ENCODE data around the gene IFI6.
A peak's percentile ranks its signal among the peaks of the same experiment; 100 is the strongest.

IFI6 gene

DNA sequence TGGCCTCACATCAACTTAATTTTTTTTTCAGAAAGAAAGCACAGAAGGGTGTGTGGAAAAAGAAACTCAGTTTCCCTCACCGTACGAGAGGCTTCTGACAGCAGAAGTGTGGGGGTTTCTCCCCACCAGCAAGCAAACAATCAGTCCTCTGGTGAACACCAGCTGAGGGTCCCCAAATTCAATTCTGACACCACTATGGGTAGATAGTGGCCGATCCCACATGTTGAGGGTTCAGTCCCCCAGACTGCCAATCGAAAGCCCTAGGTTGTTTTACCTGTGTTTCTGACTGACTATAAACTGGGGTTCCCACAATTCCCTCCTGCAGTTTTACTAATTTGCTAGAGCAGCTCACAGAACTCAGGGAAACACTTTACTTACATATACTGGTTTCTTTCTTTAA is 2.1 kb downstream of the IFI6 start:
- no peak for DNase-seq

DNA sequence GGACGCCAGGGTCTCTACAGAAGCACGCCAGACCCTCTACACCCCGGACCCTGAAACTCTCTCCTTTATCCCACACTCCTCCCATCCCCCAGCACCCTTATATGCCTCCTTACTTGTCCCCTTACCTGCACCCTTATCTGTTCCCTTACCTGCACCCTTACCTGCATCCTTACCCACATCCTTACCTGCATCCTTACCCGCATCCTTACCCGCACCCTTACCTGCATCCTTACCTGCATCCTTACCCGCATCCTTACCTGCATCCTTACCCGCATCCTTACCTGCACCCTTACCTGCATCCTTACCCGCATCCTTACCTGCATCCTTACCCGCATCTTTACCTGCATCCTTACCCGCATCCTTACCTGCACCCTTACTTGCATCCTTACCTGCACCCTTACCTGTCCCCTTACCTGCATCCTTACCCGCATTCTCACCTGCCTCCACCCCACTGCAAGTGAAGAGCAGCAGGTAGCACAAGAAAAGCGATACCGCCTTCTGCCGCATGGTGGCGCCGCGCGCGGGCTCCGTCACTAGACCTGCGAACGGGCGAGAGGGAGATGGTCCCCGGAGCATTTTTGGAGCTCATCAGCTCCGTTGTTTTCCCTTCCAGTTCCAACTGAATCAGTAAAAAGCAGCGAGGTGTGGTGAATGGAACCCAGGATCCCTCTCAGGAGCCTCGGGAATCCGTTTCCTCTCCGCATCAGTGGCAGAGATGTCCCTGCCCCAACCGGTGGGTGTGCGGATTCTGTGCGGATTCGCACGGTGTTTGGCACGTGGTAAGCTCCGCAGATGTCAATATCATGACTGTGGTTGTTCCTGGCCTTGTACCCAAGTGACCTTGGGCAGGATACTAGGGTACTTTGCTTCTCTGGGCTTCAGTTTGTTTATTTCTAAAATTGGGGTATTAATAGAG is 2.9 kb downstream of the IFI6 start:
- peak; percentile 94 for DNase-seq

DNA sequence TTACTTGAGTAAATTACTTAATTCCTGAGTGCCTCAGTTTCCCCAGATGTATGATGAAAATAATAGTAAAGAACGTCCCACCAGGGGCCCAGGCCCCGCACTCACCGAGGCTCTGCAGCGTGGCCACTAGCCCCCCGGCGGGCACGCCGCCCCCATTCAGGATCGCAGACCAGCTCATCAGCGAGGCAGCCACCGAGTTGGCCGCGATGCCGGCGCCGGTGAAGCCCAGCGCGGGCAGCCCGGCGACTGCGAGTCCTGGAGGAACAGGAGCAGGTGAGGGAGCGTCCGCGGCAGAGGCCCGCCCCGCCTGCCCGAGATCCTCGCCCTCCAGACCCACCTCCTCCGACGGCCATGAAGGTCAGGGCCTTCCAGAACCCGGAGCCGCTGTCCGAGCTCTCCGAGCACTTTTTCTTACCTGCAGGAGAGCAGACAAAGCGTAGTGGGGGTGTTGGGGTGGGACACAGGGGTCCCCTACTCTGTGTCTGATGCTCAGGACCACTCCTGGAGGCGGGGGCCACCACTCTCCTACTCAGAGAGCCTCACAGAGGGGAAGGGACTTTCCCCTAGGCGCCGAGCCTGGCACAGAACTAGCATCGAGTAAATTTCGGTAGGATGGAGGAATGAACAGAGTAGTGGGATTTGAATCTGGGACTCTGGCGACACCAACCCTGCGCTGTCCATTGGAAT is 3.7 kb downstream of the IFI6 start:
- DNase-seq, result no peak

DNA sequence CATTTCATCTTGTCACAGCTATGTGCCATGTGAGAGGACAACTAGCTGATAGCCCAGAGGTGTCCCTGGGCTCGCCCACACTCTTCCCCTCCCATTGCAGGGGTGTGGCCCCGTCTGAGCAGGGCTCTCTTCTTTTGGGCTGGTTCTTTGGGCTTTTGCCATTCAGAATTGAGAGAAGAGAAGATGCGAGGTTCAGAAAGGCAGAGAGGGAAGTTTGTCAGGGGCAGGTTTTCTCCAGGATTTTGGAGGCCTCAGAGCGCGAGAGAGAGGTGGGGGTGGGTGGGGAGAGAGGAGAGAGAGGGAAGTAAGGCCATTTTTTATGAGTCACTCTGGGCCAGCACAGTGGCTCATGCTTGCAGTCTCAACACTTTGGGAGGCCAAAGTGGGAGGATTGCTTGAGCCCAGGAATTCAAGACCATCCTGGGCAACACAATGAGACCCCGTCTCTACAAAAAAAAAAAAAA is 5.2 kb downstream of the IFI6 start:
- no peak for DNase-seq

- no peak for DNase-seq
Measured at GRCh38 chr1:27666294-27666693, 5.7 kb downstream of the IFI6 start.

- DNase-seq, result no peak
Measured at GRCh38 chr1:27665016-27665651, 6.9 kb downstream of the IFI6 start.

- DNase-seq, result no peak
Measured at GRCh38 chr1:27664291-27664690, 7.7 kb downstream of the IFI6 start.

DNA sequence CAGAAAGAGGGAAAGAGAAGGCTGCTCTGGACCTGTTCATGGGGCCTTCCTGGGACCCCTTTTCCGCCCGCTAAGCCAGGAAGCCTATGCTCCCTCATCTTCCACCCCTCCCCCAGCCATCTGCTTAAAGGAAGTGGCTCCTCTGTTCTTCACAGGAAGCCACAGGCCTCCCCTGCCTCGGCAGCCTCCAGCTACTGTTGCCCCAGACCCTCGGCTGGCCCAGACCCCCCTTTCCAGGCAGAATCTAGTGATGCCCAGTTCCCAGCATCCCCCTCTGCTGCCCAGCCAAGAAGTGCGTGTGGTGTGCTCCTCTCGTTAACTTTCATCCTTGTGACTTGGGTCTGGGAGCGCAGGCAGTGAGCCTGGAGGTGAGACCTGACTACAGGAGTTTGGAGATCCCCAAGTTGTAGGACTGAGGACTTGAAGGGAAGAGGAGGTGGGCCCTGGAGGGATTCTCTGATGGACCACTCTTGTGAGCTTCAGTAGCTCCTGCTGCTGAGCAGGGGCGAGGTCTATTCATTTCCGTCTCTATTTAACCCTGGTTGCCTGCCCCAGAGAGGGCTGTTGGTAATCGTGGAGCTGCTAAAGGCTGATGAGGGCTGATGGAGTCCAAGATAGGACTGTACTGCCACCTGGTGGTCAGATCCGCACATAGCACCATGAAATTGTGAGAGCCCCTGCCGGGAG is 9.1 kb downstream of the IFI6 start:
- DNase-seq, result peak; percentile 94

- no peak for DNase-seq
Measured at GRCh38 chr1:27662261-27662660, 9.7 kb downstream of the IFI6 start.

GRCh38 chr1:27661412-27662075 is 10.4 kb downstream of the IFI6 start:
- DNase-seq, result no peak

DNA sequence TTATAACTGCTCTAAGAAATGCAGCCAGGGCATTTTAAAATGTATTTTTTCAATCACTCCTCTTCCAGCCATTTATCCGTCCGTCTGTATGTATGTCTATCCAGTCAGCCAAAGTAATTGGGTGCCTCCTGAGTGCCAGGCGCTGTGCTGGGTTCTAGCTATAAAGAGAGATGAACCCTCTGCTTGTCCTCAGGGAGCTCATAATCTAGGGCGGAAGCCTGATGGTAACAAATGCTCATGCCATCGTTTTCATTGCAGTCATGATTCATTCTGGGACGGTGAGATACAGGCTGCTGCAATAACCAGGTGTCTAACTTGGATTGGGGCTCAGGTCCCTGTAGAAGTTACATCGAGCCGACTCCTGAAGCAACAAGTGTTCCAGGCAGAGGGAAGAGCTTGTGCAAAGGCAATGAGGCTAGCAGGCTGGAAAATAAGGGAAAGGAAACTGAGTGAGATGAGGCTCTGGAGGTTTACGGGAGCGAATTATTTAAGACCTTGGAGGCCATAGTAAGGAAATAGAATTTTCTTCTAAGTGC is 11.6 kb downstream of the IFI6 start:
- DNase-seq, result no peak

DNA sequence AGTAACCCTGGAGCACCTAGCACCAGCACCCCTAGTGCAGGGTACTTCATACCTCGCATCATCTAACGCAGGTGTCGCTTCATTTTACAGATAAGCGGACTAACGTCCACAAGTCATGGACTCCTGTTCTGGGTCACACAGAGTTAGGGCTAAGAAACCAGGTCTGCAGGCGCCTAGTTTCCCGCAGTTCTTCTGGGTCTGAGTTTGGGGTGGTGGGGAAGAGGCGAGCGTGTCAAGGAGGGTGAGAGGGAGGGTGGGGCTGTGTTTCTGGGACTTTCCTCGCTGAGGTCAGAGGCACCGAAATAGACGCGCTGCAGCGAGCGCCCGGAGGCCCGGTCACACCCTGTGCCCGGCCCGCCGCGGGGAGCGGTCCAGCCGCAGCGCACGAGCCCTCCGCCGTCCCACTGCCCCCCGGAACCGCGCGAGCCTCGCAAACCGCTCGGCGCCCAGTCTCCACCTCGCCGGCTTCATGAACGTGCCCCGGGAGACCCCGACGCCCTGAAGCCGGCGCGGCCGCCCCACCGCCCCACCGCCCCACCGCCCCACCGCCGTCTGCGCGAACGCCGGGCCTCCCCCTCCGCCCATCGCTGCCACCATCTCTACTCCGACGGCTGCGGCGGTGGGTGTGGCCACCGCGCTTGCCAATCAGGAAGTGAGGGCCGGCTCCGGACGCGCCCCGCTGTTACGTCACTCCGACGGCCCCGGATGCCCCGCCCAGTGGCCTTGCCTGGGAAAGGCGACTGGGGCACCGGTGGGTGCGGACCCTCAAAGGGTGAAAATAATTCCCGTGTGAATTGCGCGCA is 12.3 kb downstream of the IFI6 start:
- DNase-seq, result peak; percentile 91

DNA sequence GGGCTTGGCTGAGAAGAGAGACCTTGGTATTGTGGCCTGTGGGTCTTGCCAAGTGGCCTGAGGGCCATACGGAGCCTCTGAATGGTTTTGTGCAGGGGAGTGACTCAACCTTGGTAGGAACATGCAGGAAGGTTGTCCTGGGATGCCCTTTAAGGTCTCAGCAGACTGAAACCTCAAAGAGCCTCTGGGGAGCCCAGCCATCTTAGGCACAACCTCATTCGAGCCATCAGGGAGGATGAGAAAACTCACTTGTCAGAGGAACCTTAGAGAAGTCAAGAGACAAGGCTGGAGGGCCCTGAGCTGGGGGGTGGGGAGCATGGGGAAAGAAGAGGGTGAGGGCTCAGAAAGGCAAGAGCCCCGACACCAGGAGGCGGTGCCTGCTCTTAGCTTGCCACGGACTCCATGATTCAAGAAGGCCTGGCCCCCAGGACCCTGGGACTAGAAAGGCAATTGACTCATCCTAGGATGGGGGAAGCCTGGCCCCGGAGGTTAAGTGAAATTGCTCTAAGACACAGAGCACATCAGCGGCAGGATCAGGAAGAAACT is 13.0 kb downstream of the IFI6 start:
- DNase-seq, result peak; percentile 56

- peak; percentile 41 for DNase-seq
Measured at GRCh38 chr1:27656157-27656893, 15.7 kb downstream of the IFI6 start.

DNA sequence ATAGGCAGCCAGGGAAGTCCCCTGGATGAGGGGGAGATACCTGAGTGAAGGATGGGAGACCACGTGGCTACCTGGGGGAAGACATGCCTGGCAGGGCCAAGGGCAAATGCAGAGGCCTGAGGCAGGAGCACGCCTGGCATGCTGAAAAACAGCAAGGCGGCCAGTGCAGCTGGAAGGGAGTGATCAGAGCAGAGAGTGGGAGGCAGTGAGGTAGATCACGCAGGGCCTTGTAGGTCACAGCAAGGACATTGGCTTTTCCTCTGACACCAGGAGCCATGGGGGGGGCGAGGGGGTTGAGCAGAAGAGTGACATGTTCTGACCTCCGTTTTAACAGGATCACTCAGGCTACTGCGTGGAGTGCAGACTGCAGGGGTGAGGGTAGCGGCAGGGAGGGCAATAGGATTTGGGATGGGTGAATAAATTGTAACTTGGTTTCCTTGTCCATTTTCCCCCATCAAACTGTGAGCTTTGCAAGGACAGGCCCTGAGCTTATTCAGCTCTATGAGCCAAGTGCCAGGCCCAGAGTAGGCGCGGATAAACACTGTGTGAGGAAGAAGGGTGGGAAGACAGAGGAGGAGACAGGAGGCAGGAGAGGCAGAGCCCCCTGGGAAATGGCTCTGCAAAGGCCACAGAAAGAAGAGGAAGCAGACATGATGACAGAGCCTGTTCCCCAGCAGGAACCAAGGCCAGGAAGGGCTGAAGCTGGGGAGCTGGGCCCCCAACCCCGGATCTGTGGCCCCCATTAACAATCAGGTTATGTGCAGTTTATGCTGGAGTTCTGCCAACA is 16.6 kb downstream of the IFI6 start:
- no peak for DNase-seq

GRCh38 chr1:27652111-27652864 is 19.7 kb downstream of the IFI6 start:
- DNase-seq, result no peak

DNA sequence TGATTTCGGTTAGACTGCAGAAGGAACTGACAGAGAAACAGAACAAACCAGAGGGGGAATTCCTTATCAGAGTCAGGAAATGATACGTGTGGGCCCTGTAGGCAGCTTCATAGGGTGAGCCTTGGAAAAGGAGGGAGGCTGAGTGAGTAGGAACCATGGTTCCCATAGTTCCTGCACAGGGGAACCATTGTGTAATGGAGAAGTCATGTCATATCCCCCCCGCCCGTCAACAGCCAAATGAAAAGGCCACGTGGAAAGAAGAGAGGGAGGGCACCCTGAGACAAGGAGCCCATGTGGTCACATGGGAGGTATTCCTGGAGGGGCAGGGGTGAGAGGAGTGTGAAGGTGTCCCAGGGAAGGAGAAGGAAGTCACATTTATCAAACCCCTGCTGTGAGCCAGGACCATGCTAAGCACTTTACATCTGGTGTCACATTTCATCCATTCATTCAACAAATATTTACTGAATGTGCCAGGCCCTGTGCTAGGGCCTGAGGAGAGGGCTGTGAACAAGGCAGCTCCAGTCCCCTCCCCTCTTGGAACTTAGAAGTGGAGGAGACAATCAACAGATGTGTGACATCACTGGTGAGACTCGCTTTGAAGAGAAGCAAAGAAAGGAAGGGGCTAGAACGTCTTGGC is 21.3 kb downstream of the IFI6 start:
- no peak for DNase-seq

- no peak for DNase-seq
Measured at GRCh38 chr1:27650171-27650538, 21.8 kb downstream of the IFI6 start.

All from activated CD4-positive, alpha-beta T cell treated with anti-CD3 and anti-CD28 coated beads for 48 hours (primary cell).